H1 (cell line): ENCODE results near the gene ZFP14. TPM values are rescaled to one million over a fixed set of nuclear protein-coding genes. Genes with fewer than 3 reads are reported as not detected.
"Not testable (repeated sequence)": the region's sequence is repeated elsewhere in the genome, so short reads cannot be mapped to it uniquely, and the experiment has no call there.

Experiments
- CTCF ChIA-PET: fragments of 300-600 bp; sonication (Branson Sonifier 250); formaldehyde crosslinking; loops from one replicate; lab custom pipeline; 2021; ENCODE audit not compliant: partially characterized antibody; lab: Charles Lee
- POLR2A ChIA-PET: fragments of 300-600 bp; sonication (Branson Sonifier 250); formaldehyde crosslinking; loops from one replicate; lab custom pipeline; 2021; ENCODE audit warnings: inconsistent platforms; ENCODE audit not compliant: partially characterized antibody; lab: Charles Lee
- DNase-seq, 2 experiments: peaks; one replicate each; pipeline versions ENCODE4 v3.0.0 to v3.0.0-alpha.2; 2010 to 2022; ENCODE audit warnings: low spot score in 2 of 2, low read depth in 1 of 2, mixed read lengths in 1 of 2
- FAIRE-seq: peaks from 2 replicates; lab custom pipeline; 2011; peaks lifted over from hg19 to GRCh38; lab: Jason Lieb, UNC
- H2AFZ ChIP-seq: 2 replicates; pipeline ENCODE4 v1.8.1; 2012; ENCODE audit warnings: low read length, inconsistent platforms
- H2AK5ac ChIP-seq: 2 replicates; pipeline ENCODE4 v1.6.1; 2013; ENCODE audit warnings: low read depth, low read length
- H2BK120ac ChIP-seq: replicated peaks from 2 replicates; pipeline ENCODE3; 2013; ENCODE audit warnings: low read depth, low read length, inconsistent platforms
- H2BK12ac ChIP-seq: 2 replicates; pipeline ENCODE4 v1.6.1; 2013; ENCODE audit warnings: low read depth, low read length
- H2BK15ac ChIP-seq: 2 replicates; pipeline ENCODE4 v1.6.1; 2013; ENCODE audit warnings: low read length
- H2BK20ac ChIP-seq: 2 replicates; pipeline ENCODE4 v1.6.1; 2013; ENCODE audit warnings: low read length
- H2BK5ac ChIP-seq: 2 replicates; pipeline ENCODE4 v1.6.1; 2013; ENCODE audit warnings: low read depth, low read length
- H3K14ac ChIP-seq: 2 replicates; pipeline ENCODE4 v1.6.1; 2013; ENCODE audit warnings: inconsistent platforms; ENCODE audit not compliant: insufficient read length
- H3K18ac ChIP-seq: 2 replicates; pipeline ENCODE4 v1.6.1; 2013; ENCODE audit warnings: low read length; ENCODE audit errors: extremely low read depth
- H3K23ac ChIP-seq: 2 replicates; pipeline ENCODE4 v1.6.1; 2013; ENCODE audit warnings: inconsistent platforms; ENCODE audit not compliant: insufficient read length
- H3K23me2 ChIP-seq: 2 replicates; pipeline ENCODE4 v1.6.1; 2013; ENCODE audit warnings: low read depth, low read length
- H3K27ac ChIP-seq: 2 replicates; pipeline ENCODE4 v1.6.1; 2011; ENCODE audit warnings: low read depth, low read length, inconsistent platforms
- H3K27me3 ChIP-seq, 4 experiments: replicated peaks in 1 of 4; 1 replicate in 1 of 4; 2 replicates in 3 of 4; pipeline versions ENCODE4 v1.6.1 to v1.8.1; 2011 to 2013; ENCODE audit warnings: low read length in 3 of 4, mild to moderate bottlenecking in 3 of 4, inconsistent platforms in 2 of 4, mixed read lengths in 2 of 4, moderate library complexity in 1 of 4; ENCODE audit not compliant: control insufficient read depth in 3 of 4, insufficient read depth in 3 of 4; ENCODE audit errors: extremely low read depth in 1 of 4
- H3K36me3 ChIP-seq, 4 experiments: 2 replicates each; pipeline versions ENCODE4 v1.6.1 to v1.8.1; 2011 to 2013; ENCODE audit warnings: mild to moderate bottlenecking in 4 of 4, low read length in 3 of 4, moderate library complexity in 2 of 4, control low read depth in 1 of 4, inconsistent platforms in 1 of 4; ENCODE audit not compliant: insufficient read depth in 4 of 4, control insufficient read depth in 2 of 4
- H3K4ac ChIP-seq: replicated peaks from 2 replicates; pipeline ENCODE3; 2013; ENCODE audit warnings: low read length, low read depth, mixed read lengths, inconsistent platforms; ENCODE audit not compliant: insufficient read length
- H3K4me1 ChIP-seq, 4 experiments: replicated peaks in 1 of 4; 1 replicate in 1 of 4; 2 replicates in 3 of 4; pipeline versions ENCODE4 v1.6.1 to v1.8.1; 2011 to 2013; ENCODE audit warnings: low read length in 3 of 4, inconsistent platforms in 2 of 4, mixed read lengths in 1 of 4; ENCODE audit not compliant: insufficient read depth in 4 of 4, control insufficient read depth in 3 of 4
- H3K4me2 ChIP-seq, 2 experiments: 2 replicates each; pipeline versions ENCODE4 v1.6.1 to v1.8.1; 2011 to 2013; ENCODE audit warnings: low read depth in 2 of 2, low read length in 2 of 2, control low read depth in 1 of 2, inconsistent platforms in 1 of 2, mild to moderate bottlenecking in 1 of 2; ENCODE audit not compliant: insufficient read depth in 1 of 2
- H3K4me3 ChIP-seq, 4 experiments: fragments of 200-600, 300-600 bp in 1 of 4; sonication (generic), shearing (Covaris generic), sonication (Bioruptor Twin) in 1 of 4; 2 replicates each; pipeline versions ENCODE4 v1.5.1 to v1.8.1; 2011 to 2016; ENCODE audit warnings: low read length in 4 of 4, low read depth in 3 of 4, control low read depth in 2 of 4, inconsistent platforms in 2 of 4, mild to moderate bottlenecking in 2 of 4, mixed read lengths in 1 of 4, moderate library complexity in 1 of 4; ENCODE audit not compliant: insufficient read depth in 2 of 4; ENCODE audit errors: extremely low read depth in 1 of 4
- H3K56ac ChIP-seq: replicated peaks from 2 replicates; pipeline ENCODE3; 2013; ENCODE audit warnings: low read depth, mild to moderate bottlenecking, mixed read lengths, low read length, inconsistent platforms; ENCODE audit not compliant: insufficient read length
- H3K79me1 ChIP-seq: 2 replicates; pipeline ENCODE4 v1.6.1; 2013; ENCODE audit warnings: low read depth, low read length, control low read depth
- H3K79me2 ChIP-seq, 2 experiments: 2 replicates each; pipeline versions ENCODE4 v1.6.1 to v1.8.1; 2012 to 2013; ENCODE audit warnings: low read length in 2 of 2, mild to moderate bottlenecking in 2 of 2, inconsistent platforms in 1 of 2; ENCODE audit not compliant: insufficient read depth in 2 of 2, control insufficient read depth in 1 of 2
- H3K9ac ChIP-seq, 4 experiments: replicated peaks in 1 of 4; 1 replicate in 1 of 4; 2 replicates in 3 of 4; pipeline versions ENCODE4 v1.6.1 to v1.8.1; 2011 to 2013; ENCODE audit warnings: low read depth in 3 of 4, low read length in 3 of 4, control low read depth in 2 of 4, mild to moderate bottlenecking in 2 of 4, moderate library complexity in 2 of 4, inconsistent platforms in 1 of 4; ENCODE audit errors: extremely low read depth in 1 of 4
- H3K9me3 ChIP-seq, 2 experiments: 2 replicates each; pipeline versions ENCODE4 v1.6.1 to v1.8.1; 2012 to 2013; ENCODE audit warnings: mild to moderate bottlenecking in 2 of 2, moderate library complexity in 2 of 2, control low read depth in 1 of 2, inconsistent platforms in 1 of 2, low read depth in 1 of 2, low read length in 1 of 2, mixed read lengths in 1 of 2; ENCODE audit not compliant: insufficient read depth in 2 of 2
- H4K20me1 ChIP-seq, 2 experiments: replicated peaks in 1 of 2; 2 replicates each; pipeline versions ENCODE3 to v1.8.1; 2011 to 2013; ENCODE audit warnings: inconsistent platforms in 2 of 2, low read length in 2 of 2, mild to moderate bottlenecking in 1 of 2; ENCODE audit not compliant: insufficient read depth in 2 of 2, control insufficient read depth in 1 of 2
- H4K5ac ChIP-seq: 2 replicates; pipeline ENCODE4 v1.6.1; 2013; ENCODE audit warnings: low read length, low read depth, mixed read lengths, inconsistent platforms; ENCODE audit not compliant: insufficient read length
- H4K8ac ChIP-seq: 2 replicates; pipeline ENCODE4 v1.8.0; 2013; ENCODE audit warnings: mild to moderate bottlenecking, moderate library complexity, low read length, inconsistent platforms; ENCODE audit not compliant: insufficient read depth; ENCODE audit errors: extremely low read depth
- H4K91ac ChIP-seq: replicated peaks from 2 replicates; pipeline ENCODE3; 2013; ENCODE audit warnings: low read length, mixed read lengths, inconsistent platforms; ENCODE audit not compliant: insufficient read length
- WGBS, 2 experiments: shearing (Covaris generic) in 1 of 2; methylation state at CpG; one replicate each; pipeline versions ENCODE4 v1.1.6 to v1.1.7; 2013 to 2015; ENCODE audit warnings: low lambda C conversion rate in 2 of 2, mixed read lengths in 2 of 2, inconsistent platforms in 1 of 2, low coverage in 1 of 2, missing lambda C conversion rate in 1 of 2; ENCODE audit not compliant: insufficient replicate concordance in 2 of 2, insufficient coverage in 1 of 2, insufficient read length in 1 of 2; ENCODE audit errors: extremely low coverage in 1 of 2, missing lambda C conversion rate in 1 of 2; 5-methylcytosine and 5-hydroxymethylcytosine counted together
- polyA plus RNA-seq, 7 experiments: library from polyadenylated mRNA; depleted of rRNA in 3 of 7; stranded (reverse) in 5 of 7; unstranded in 2 of 7; fragments of >200 nt in 5 of 7; fragments of 200-250 nt in 2 of 7; gene quantifications; 1 replicate in 5 of 7; 2 replicates in 1 of 7; 4 replicates in 1 of 7; pipeline versions ENCODE4 v1.2.1 to v1.2.3, GENCODE V29; 2011 to 2013; ENCODE audit warnings: missing spikeins in 2 of 7, mixed read lengths in 2 of 7
- total RNA-seq: library from RNA; stranded (reverse); fragmentation: NEBNext Ultra II Directional; extraction: Animal tissue kit (Norgen Biotek cat#: 25700); gene quantifications from 2 replicates; pipeline ENCODE4 v1.2.1, GENCODE V29; 2021

The ZFP14 gene
- total and polyA plus RNA-seq, 2 of the 8 experiments (the other 6 are each of a cell fraction or from before 2014, with no cell fraction given): 1.7 to 8.2 TPM

DNA sequence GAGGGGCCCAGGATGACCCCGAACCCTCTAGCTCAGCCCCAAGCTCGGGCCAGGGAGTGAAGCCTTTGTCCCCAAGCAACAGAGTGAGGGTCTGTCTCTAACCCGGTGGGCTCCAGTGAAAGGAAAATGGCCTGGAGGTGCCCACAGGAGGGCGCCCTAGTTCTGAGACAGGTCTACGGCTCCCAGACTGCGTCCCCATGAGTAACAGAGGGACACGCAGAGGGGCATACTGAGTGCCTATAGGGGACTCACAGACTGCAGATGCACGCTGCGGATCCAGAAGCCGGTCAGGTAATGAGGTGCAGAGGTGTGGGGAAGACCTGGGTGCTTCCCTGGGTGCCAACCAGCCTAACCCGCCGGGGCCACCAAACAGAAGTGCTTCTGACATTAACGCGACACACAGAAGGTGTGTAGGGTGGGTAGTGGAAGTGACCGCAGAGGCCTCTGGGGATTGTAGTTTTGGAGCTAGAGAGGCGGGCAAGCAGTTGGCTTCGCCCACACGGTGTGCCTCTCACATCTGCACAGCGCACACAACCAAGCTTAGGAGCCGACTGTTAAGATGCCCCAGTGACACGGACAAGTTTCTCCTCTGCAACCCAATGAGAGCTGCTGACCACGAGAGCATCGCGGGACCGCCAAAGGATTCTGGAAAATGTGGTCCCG, 67.8 kb downstream of the ZFP14 start:
- H3K27me3 ChIP-seq, POLR2A ChIA-PET, FAIRE-seq, H3K4me3 ChIP-seq, H3K9ac ChIP-seq, H2BK12ac ChIP-seq, H2BK120ac ChIP-seq, H4K5ac ChIP-seq, H2AK5ac ChIP-seq, H3K4me2 ChIP-seq, H4K8ac ChIP-seq, H3K79me2 ChIP-seq, H3K4ac ChIP-seq, H3K23me2 ChIP-seq, H3K27ac ChIP-seq, H3K9me3 ChIP-seq, H3K4me1 ChIP-seq, DNase-seq, H2AFZ ChIP-seq, CTCF ChIA-PET, H4K91ac ChIP-seq, H2BK5ac ChIP-seq, H3K18ac ChIP-seq, H3K14ac ChIP-seq, H2BK15ac ChIP-seq, H2BK20ac ChIP-seq, H3K56ac ChIP-seq, H4K20me1 ChIP-seq, H3K79me1 ChIP-seq, H3K23ac ChIP-seq: not testable (repeated sequence)
- peaks cover 2 to 12% (median 4%) of the 10 kb centered on the region in 4 experiments; a peak in 5 of 8 replicates for H3K36me3 ChIP-seq
- 87% methylated on average over 7 of the region's 26 CpGs; no CpG with 5 or more reads in 1 of the 2 experiments for WGBS, 2 experiments
